ENCODE results near the gene ERAP2.
"Not testable (repeated sequence)": the region's sequence is repeated elsewhere in the genome, so short reads cannot be mapped to it uniquely, and the experiment has no call there.

Gene ERAP2

GRCh38 chr5:96861076-96861475, 15.2 kb upstream of the ERAP2 start:
- no peak for DNase-seq (ENCODE audit: low read depth in 2 of 2, low spot score in 1 of 2)

- no peak for DNase-seq (ENCODE audit: low read depth in 2 of 2, low spot score in 1 of 2)
Measured at GRCh38 chr5:96863114-96863513, 13.2 kb upstream of the ERAP2 start.

DNA sequence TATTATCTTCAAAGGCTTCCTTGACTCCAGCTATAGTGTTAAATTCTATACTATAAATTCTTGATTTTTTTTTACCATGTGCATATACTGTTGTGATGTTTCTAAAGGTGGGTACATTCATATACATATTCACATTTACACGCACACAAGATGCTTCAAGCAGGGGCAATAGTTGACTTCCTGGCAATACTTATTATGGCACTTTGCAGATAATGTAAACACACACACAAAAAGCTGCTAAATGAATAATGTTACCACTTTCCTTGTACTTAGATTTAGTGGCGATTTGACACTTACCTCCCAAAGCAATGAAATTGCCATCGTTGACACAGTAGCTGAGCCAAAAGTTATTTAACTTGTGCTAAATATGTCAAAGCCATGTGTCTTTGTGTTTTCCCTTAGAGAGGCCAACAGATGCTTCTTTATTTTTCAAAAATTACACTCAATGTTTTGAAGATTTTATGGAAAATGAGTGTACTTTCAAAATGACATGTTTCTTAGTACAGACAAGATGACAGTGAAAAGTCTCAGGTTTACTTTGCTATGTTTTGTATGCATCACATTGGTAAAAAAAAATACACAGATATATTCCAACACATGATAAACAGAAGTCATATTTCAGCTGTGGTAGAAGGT, 12.2 kb upstream of the ERAP2 start:
- no peak for DNase-seq (ENCODE audit: low read depth in 2 of 2, low spot score in 1 of 2)

DNA sequence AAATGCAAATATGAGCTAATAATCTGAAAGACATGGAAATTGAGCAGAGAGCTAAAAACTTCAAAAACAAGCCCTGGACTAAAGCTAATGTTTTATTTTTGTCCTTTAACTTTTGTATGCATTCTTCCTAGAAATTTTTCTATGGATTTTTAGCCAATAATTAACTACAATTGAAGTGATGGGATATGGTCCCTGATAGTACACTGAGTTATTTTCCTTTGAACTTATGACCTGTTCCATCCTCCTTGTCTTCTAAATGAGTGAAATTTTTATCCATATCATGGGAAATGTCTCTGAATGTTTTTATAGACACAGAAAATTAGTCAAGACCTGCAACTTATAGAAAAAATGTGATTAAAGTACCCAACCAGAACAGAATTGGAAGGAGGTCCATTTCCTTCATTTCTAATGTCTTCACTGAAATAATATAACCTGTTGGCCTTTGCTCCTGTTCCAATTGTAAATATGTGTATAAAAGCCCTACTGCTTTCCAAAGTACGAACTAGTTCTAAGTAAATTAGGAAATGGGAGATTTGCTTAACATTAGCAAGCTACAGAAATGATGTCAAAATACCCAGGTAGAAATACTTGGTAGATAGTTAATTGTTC, 11.3 kb upstream of the ERAP2 start:
- DNase-seq (ENCODE audit: low read depth in 2 of 2, low spot score in 1 of 2): no peak

DNA sequence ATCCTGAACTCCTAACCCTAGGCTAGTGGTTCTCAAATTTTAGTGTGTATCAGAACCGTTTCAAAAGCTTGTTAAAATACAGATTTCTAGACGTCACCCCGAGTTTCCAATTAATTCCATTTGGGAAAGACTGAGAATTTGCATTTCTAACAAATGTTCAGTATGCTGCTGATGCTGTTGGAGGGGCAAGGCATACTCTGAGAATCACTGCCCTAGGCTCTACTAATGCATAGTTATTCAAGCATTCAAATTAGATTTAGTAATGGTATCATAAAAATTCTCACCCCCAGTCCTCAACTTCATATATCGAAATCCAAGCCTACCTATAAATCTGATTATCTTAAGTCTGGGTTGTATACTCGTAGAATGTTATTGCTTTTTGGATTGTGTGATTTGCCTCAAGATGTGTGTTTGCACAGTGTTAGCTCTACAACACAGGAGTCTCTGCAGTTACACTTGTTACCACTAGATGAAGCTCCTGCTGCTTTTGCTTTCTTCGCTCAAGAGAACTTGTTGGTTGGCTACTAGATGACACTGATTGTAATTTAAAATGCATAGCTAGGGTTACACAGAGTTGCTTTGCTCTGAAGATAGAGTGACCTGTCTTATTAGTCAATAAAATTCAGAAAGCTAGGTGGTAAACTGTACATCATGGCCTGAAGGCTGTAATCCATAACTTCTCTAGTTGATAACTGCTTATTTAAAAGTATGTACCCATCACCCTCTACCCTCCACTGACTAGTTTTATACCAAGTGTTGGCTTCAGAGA, 7.5 kb upstream of the ERAP2 start:
- no peak for DNase-seq (ENCODE audit: low read depth in 2 of 2, low spot score in 1 of 2)

GRCh38 chr5:96869372-96869641, 7.0 kb upstream of the ERAP2 start:
- DNase-seq (ENCODE audit: low read depth in 2 of 2, low spot score in 1 of 2): no peak

- DNase-seq (ENCODE audit: low read depth in 2 of 2, low spot score in 1 of 2): no peak
Measured at GRCh38 chr5:96870094-96871026, 5.9 kb upstream of the ERAP2 start.

DNA sequence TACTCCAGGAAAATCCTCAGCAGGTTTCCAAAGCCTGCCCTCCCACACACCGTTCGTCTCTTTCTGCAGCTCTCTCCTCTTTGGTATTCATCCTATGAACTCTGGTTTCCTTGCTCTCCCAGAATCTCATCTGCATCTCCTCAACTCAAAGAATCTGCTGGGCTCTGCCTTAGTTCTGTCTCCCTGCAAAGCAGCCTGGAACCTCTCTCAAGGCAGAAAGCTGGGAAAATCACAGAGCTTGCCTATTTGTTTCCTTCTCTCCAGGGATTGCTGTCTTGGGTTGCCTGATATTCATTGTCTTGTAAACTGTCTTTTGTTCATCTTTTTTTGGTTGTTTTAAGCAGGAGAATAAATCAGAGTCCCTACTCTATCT, 5.3 kb upstream of the ERAP2 start:
- DNase-seq (ENCODE audit: low read depth in 2 of 2, low spot score in 1 of 2): no peak

DNA sequence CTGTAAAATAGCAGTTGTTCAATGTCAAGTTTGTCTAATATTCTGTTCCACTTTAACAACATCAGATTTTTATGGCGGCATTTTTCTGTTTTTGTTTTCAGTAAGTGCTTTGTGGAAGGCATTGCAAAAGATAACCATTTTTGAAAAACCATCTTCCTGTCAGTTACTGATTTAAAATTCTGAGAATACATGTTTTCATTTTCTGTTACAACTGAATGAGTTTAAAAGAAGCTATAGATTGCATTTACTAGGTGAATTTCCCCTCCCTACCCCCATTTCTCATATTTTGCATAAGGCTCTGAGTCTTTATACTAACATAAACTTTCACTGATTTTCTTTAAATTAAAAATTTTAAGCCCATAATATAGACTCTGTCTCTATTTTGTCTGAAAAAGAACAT, 4.6 kb upstream of the ERAP2 start:
- no peak for DNase-seq (ENCODE audit: low read depth in 2 of 2, low spot score in 1 of 2)

- DNase-seq (ENCODE audit: low read depth in 2 of 2, low spot score in 1 of 2): no peak
Measured at GRCh38 chr5:96873449-96873848, 2.9 kb upstream of the ERAP2 start.

DNA sequence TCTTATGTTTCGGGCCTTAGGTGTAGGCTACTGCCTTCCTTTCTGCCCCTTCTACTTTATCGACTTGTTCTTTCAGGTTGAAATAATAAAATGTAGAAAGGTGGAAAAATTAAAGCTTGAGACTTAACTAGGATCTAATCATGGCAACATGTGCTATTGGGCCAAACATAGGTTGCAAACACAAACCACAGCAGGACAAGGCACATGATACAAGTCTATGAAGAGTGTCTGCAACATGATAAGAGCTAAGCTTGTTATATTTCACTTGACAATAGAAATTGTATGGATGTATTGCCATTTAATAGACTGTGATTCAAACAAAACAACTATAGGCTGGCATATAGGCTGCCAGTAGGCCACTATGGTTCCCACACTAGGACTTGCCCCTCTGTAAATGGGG, 1.7 kb upstream of the ERAP2 start:
- no peak for DNase-seq (ENCODE audit: low read depth in 2 of 2, low spot score in 1 of 2)

DNA sequence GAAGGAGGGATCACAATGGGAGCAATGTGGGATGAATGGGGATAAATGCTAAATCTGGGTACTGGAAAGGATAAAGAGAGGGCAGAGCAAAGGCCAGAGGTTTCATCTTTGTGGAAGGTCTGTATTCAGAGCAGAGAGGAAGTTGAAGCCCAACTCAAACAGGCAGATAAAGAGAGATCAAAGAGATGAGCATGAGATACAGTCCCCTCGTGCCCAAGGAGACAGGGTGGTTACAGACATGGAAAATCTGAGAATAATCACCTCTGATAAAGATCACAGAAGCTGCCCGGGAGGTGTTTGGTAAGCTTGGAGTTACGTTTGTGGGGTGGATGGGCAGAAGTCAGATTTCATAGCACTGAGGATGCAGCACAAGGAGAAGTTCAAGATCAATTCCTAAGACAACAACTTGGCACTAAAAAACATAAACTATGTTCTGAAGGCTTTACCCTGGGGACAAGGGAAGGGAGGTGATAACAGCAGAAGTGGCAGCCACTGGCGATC, 459 bp upstream of the ERAP2 start:
- DNase-seq (ENCODE audit: low read depth in 2 of 2, low spot score in 1 of 2): no peak

DNA sequence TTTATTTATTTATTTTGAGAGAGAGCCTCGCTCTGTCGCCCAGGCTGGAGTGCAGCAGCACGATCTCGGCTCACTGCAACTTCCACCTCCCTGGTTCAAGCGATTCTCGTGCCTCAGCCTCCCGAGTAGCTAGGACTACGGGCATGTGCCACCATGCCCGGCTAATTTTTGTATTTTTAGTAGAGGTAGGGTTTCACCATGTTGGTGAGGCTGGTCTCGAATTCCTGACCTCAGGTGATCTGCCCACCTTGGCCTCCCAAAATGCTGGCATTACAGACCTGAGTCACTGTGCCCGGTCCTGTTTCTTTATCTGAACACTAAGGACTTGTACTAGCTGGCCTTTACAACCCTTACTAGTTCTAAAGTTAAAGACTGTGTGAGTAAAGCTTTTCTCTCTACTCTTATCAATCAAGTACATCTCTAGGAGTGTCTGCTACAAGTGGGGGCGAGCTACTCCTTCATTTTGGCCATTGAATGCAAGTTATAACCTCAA, 723 bp downstream of the ERAP2 start:
- not testable (repeated sequence) for DNase-seq (ENCODE audit: low read depth in 2 of 2, low spot score in 1 of 2)

DNA sequence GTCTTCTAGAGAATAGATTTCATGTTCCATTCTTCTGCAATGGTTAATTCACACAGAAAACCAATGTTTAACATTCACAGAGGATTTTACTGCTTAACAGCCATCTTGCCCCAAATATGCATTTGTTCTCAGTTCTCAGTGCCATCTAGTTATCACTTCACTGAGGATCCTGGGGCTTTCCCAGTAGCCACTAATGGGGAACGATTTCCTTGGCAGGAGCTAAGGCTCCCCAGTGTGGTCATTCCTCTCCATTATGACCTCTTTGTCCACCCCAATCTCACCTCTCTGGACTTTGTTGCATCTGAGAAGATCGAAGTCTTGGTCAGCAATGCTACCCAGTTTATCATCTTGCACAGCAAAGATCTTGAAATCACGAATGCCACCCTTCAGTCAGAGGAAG, 3.4 kb downstream of the ERAP2 start:
- DNase-seq (ENCODE audit: low read depth in 2 of 2, low spot score in 1 of 2): no peak

DNA sequence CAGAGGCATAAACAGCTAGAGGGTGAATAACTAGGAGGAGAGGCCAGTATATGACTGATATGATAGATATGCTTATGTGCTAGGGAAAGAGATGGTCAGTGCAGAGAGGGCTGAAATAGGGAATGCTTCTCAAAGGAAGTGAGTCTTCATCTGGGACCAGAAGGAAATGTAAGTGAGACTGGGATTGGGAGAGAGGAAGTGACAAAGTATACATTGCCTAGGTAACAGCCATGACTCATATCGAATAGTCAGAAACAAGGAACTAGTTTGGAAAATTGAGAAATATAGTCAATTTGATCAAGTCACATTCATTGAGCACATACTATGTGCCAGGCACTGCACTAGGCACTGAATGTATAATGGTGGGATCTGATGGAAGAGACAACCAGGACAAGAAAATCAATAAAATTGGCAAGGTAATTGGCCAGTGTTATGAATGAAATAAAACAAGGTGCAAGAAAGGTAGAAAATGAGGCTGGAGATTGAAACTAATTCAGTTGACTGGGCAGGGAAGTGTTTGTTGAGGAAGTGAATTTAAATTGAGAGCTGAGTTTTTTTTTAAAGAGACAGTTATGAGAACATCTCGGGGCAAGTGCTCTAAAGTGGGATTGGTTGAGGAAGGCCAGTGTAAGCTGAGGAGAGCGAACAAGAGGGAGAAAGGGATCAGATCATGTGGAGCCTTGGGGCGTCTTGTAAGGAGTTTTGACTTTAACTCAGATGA, 4.3 kb downstream of the ERAP2 start:
- DNase-seq (ENCODE audit: low read depth in 2 of 2, low spot score in 1 of 2): no peak

- DNase-seq (ENCODE audit: low read depth in 2 of 2, low spot score in 1 of 2): no peak
Measured at GRCh38 chr5:96881511-96882115, 5.3 kb downstream of the ERAP2 start.

DNA sequence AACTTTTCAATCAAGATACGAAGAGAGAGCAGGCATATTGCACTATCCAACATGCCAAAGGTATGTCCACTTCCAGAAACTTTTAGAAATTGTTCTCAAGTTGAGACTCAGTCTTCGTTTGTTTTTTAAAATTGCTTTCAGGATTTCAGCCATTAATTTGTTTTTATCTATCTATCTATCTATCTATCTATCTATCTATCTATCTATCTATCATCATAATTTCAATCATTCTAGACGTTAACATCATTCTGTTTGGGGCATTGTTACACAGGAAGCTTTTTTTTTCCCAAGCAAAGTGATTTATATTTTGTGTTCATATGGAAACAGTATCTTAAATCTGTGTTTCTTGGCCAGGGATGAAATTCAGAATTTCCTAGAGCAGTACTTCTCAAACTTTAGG, 7.6 kb downstream of the ERAP2 start:
- no peak for DNase-seq (ENCODE audit: low read depth in 2 of 2, low spot score in 1 of 2)

GRCh38 chr5:96884995-96885394, 8.7 kb downstream of the ERAP2 start:
- DNase-seq (ENCODE audit: low read depth in 2 of 2, low spot score in 1 of 2): no peak

DNA sequence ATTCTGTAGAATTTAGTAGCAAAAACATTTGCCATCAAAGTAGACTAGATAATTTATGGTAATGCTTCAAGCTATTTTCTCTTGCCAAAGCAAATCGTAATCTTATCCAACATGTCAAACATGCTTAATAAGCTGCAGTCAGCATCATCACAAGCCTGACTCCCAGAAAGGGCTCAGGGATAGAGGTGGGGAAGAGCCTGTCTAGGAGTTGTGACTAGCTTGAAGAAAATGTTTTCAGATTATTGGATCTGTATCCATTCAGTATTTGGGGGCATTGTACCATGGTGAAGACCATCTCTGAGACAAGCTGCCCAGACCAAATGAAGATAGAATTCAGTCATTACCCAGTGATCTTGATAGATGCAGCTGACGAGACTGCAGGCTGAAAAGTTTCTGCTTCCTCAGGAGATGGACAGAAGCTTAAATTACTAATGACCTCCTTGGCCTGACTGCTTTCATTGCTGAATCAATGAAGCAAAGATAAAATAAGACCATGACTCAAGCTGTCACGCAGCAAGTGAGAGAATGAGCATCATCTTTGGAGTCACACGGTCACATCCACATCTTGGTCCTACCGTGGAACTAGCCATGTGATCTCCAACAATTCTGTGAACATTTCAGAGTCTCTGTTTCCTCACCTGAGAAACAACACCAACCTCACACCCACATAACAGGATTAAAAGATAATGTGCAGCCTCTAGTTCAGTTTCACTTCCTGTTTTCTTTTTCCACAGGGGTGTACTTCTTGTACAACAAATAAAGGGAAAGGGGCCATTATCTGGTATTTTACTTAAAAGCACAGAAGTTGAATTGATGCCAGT, 9.4 kb downstream of the ERAP2 start:
- DNase-seq (ENCODE audit: low read depth in 2 of 2, low spot score in 1 of 2): no peak

GRCh38 chr5:96893342-96893741, 17.0 kb downstream of the ERAP2 start:
- DNase-seq (ENCODE audit: low read depth in 2 of 2, low spot score in 1 of 2): no peak

All from stimulated activated CD8-positive, alpha-beta memory T cell treated with anti-CD3 and anti-CD28 coated beads, Interleukin-4, amount 100 ng/mL, for 4 hours (primary cell).